Measurements from ENCODE around the gene ATAD2B. TPM values are rescaled to one million over a fixed set of nuclear protein-coding genes. Genes with fewer than 3 reads are reported as not detected.

The ATAD2B gene
- total and polyA plus RNA-seq, 2 of the 4 experiments (the other 2 are of a cell fraction), result 1.5 to 5.0 TPM

DNA sequence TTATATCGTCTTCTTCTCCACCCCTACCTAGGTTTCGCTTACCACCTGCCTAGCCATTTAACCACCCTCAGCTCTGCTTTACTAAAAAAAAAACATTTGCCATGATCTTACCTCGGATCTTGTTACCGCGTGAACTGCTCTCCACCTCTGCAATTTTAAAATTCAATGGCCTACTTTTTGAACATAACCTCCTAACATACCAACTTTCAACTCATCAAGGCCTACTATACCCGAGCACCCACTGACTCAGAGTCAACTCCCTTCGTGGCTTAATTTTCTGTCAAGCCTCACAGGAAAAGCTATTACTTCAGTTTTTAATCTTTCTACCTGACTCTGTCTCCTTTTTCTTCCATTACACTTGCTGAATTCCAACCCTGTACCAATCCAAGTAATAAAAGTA lies 55.7 kb downstream of the ATAD2B start:
- no peak overlapping the region for H4K91ac ChIP-seq (ENCODE audit: insufficient read depth, low read depth, low read length)
- H3K9me1 ChIP-seq (ENCODE audit: insufficient read depth, low read length), result peaks cover 9% of the 10 kb centered on the region; the same call in 1 of the 2 replicates
- no peak overlapping the region for H2AK5ac ChIP-seq (ENCODE audit: low read depth, low read length)
- H2AK9ac ChIP-seq (replicated peaks; ENCODE audit: low read depth, low read length, poor library complexity), result no peak overlapping the region
- peaks cover 22% of the 10 kb centered on the region for H3K36me3 ChIP-seq (ENCODE audit: control insufficient read depth, insufficient read depth, low read length)
- no peak overlapping the region for H2BK15ac ChIP-seq (ENCODE audit: low read depth, low read length)
- H3K4me2 ChIP-seq (ENCODE audit: low read depth, low read length), result no peak overlapping the region
- H3K27me3 ChIP-seq (ENCODE audit: control insufficient read depth, insufficient read depth, low read length), result no peaks in the 10 kb centered on the region
- no peak overlapping the region for H4K8ac ChIP-seq (ENCODE audit: low read depth in 2 of 2, low read length in 2 of 2)
- no peak overlapping the region for H2BK20ac ChIP-seq (ENCODE audit: low read depth, low read length)
- ChIA-PET CTCF (interaction anchor here (0.6 kb wide), 1 partner anchor 182 kb away, joined by 5 read pairs; no protein-coding TSS in a partner anchor), POLR2A (ENCODE audit: unreplicated experiment) (no interaction called here)
- dilution Hi-C loops (cut with HindIII; ENCODE audit: low sequenced_read_pairs, unreplicated experiment), result no loop called here
- no peak for ATAC-seq (ENCODE audit: low read depth)
- no peak overlapping the region for H4K5ac ChIP-seq (ENCODE audit: low read depth, low read length)
- BruUV-seq (replicated peaks), result no TSS peak
- in situ Hi-C loops (cut with MboI; ENCODE audit: low sequenced_read_pairs), result no loop called here
- TF ChIP-seq MAZ (IDR thresholded peaks at IDR 0.05; ENCODE audit: borderline replicate concordance, low read depth, low read length), result no peak
- no peak for TF ChIP-seq MAFK (IDR thresholded peaks at IDR 0.05; ENCODE audit: low read depth, low read length)
- no peak for TF ChIP-seq RAD21 (IDR thresholded peaks at IDR 0.05; ENCODE audit: low read length)
- TF ChIP-seq, protein P1, sequence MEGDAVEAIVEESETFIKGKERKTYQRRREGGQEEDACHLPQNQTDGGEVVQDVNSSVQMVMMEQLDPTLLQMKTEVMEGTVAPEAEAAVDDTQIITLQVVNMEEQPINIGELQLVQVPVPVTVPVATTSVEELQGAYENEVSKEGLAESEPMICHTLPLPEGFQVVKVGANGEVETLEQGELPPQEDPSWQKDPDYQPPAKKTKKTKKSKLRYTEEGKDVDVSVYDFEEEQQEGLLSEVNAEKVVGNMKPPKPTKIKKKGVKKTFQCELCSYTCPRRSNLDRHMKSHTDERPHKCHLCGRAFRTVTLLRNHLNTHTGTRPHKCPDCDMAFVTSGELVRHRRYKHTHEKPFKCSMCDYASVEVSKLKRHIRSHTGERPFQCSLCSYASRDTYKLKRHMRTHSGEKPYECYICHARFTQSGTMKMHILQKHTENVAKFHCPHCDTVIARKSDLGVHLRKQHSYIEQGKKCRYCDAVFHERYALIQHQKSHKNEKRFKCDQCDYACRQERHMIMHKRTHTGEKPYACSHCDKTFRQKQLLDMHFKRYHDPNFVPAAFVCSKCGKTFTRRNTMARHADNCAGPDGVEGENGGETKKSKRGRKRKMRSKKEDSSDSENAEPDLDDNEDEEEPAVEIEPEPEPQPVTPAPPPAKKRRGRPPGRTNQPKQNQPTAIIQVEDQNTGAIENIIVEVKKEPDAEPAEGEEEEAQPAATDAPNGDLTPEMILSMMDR (conservative IDR thresholded peaks at IDR 0.05; ENCODE audit: low read depth, low read length), result no peak
- TF ChIP-seq FOS (IDR thresholded peaks at IDR 0.05; ENCODE audit: low read depth, low read length), result no peak
- no peak for TF ChIP-seq SMC3 (IDR thresholded peaks at IDR 0.05; ENCODE audit: low read depth, low read length)
- TF ChIP-seq, protein P2, sequence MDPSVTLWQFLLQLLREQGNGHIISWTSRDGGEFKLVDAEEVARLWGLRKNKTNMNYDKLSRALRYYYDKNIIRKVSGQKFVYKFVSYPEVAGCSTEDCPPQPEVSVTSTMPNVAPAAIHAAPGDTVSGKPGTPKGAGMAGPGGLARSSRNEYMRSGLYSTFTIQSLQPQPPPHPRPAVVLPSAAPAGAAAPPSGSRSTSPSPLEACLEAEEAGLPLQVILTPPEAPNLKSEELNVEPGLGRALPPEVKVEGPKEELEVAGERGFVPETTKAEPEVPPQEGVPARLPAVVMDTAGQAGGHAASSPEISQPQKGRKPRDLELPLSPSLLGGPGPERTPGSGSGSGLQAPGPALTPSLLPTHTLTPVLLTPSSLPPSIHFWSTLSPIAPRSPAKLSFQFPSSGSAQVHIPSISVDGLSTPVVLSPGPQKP (IDR thresholded peaks at IDR 0.05; ENCODE audit: borderline replicate concordance, low read depth, low read length), result no peak
- no peak for TF ChIP-seq NFE2L2 (IDR thresholded peaks at IDR 0.05; ENCODE audit: low read depth, low read length)
- H4K20me1 ChIP-seq (ENCODE audit: insufficient read depth, low read length), result no peaks in the 10 kb centered on the region
- H3K4me1 ChIP-seq (ENCODE audit: control insufficient read depth, insufficient read depth, low read length), result no peaks in the 10 kb centered on the region
- H2BK120ac ChIP-seq (ENCODE audit: low read depth, low read length), result no peak overlapping the region
- no peak overlapping the region for H3K56ac ChIP-seq (ENCODE audit: extremely low read depth, insufficient read depth, low read length)
- H2AFZ ChIP-seq (replicated peaks; ENCODE audit: low read length, poor library complexity), result no peak overlapping the region
- no peak overlapping the region for H3K27ac ChIP-seq (ENCODE audit: insufficient read depth, low read length)
- no peak overlapping the region for H3K4me3 ChIP-seq (ENCODE audit: insufficient read depth, low read depth, low read length)
- intact Hi-C loops (cut with micrococcal nuclease), result no loop called here
- no peak overlapping the region for H3K9ac ChIP-seq (ENCODE audit: low read depth, low read length)
- no peak overlapping the region for H3K18ac ChIP-seq (ENCODE audit: low read depth, low read length)
- no peak overlapping the region for H3K14ac ChIP-seq (replicated peaks; ENCODE audit: low read depth, low read length)
- no peak overlapping the region for H3K4ac ChIP-seq (ENCODE audit: low read depth, low read length)
- H2BK5ac ChIP-seq (ENCODE audit: low read depth, low read length, poor library complexity, severe bottlenecking), result no peak overlapping the region
- no peak overlapping the region for H3K23ac ChIP-seq (ENCODE audit: low read depth, low read length)
- WGBS, 2 experiments (ENCODE audit: extremely low coverage in 2 of 2, insufficient read length in 1 of 2), result 96% methylated on average over 6 of the region's 7 CpGs; no CpG with 5 or more reads in 1 of the 2 experiments
- peaks cover 0 to 6% of the 10 kb centered on the region in 2 experiments; a peak in 1 of 4 replicates for H3K79me1 ChIP-seq (ENCODE audit: low read depth in 1 of 2, low read length in 2 of 2)
- DNase-seq, result no peak
- H3K9me3 ChIP-seq (ENCODE audit: control insufficient read depth, insufficient read depth, low read length), result no peaks in the 10 kb centered on the region
